Ishikawa (cell line): ENCODE results near the gene KAT6B.
A peak's percentile ranks its signal among the peaks of the same experiment; 100 is the strongest.

Source experiments
- CEBPB ChIP-seq: IDR thresholded peaks from 2 replicates; pipeline ENCODE4 v1.6.1; 2012
- CREB1 ChIP-seq: IDR thresholded peaks from 2 replicates; pipeline ENCODE4 v1.6.1; 2012; ENCODE audit warnings: low read depth
- EGR1 ChIP-seq: IDR thresholded peaks from 2 replicates; pipeline ENCODE4 v1.6.1; 2012
- EP300 ChIP-seq: IDR thresholded peaks from 2 replicates; pipeline ENCODE4 v1.6.1; 2012; ENCODE audit warnings: borderline replicate concordance
- FOXM1 ChIP-seq: IDR thresholded peaks from 2 replicates; pipeline ENCODE4 v1.6.1; 2012; ENCODE audit warnings: low read depth, borderline replicate concordance
- NFIC ChIP-seq: IDR thresholded peaks from 2 replicates; pipeline ENCODE4 v1.6.1; 2012
- RAD21 ChIP-seq: IDR thresholded peaks from 2 replicates; pipeline ENCODE4 v1.6.1; 2012; ENCODE audit warnings: low read depth
- TAF1 ChIP-seq: IDR thresholded peaks from 2 replicates; pipeline ENCODE4 v1.6.1; 2012; ENCODE audit warnings: low read depth, mild to moderate bottlenecking
- TCF12 ChIP-seq: IDR thresholded peaks from 2 replicates; pipeline ENCODE4 v1.6.1; 2012; ENCODE audit warnings: low read depth
- TEAD4 ChIP-seq: IDR thresholded peaks from 2 replicates; pipeline ENCODE4 v1.6.1; 2012
- YY1 ChIP-seq: IDR thresholded peaks from 2 replicates; pipeline ENCODE4 v1.6.1; 2012; ENCODE audit warnings: low read depth
- ZBTB7A ChIP-seq: IDR thresholded peaks from 2 replicates; pipeline ENCODE4 v1.6.1; 2012; ENCODE audit warnings: low read depth
- TF ChIP-seq, protein P1 (sequence below): IDR thresholded peaks from 2 replicates; pipeline ENCODE4 v1.6.1; 2012
- TF ChIP-seq, protein P2 (sequence below): IDR thresholded peaks from 2 replicates; pipeline ENCODE4 v1.6.1; 2012
- TF ChIP-seq, protein P3 (sequence below): IDR thresholded peaks from 2 replicates; pipeline ENCODE4 v1.6.1; 2012; ENCODE audit warnings: low read depth, mild to moderate bottlenecking

Gene KAT6B

DNA sequence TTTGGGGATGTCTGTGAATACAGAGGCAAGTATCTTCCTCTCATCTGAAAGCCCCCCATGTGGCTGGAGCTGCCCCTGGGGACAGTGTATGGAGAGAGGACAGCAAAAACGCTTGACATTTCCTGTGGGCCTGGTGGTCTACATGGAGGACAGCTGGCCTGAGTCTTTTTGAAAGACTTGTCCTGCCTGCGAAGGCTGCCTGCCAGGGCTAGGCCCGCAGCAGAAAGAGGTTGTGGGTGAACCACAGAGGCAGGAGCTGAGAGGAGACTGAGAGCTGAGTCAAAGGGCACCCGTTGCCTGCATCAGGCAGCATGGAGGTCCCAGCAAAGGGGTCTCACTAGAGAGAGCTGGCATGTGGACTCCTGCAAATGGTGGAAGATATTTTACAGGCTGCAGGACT, 66.4 kb downstream of the KAT6B start:
- TF ChIP-seq NFIC (no peak), CREB1 (no peak), FOXM1 (no peak), EGR1 (no peak), YY1 (no peak), TCF12 (no peak), RAD21 (no peak), ZBTB7A (no peak), TAF1 (no peak), TEAD4 (no peak), CEBPB (no peak), EP300 (no peak)
- TF ChIP-seq, protein P1, sequence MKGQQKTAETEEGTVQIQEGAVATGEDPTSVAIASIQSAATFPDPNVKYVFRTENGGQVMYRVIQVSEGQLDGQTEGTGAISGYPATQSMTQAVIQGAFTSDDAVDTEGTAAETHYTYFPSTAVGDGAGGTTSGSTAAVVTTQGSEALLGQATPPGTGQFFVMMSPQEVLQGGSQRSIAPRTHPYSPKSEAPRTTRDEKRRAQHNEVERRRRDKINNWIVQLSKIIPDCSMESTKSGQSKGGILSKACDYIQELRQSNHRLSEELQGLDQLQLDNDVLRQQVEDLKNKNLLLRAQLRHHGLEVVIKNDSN = no peak
- TF ChIP-seq, protein P2, sequence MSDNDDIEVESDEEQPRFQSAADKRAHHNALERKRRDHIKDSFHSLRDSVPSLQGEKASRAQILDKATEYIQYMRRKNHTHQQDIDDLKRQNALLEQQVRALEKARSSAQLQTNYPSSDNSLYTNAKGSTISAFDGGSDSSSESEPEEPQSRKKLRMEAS = no peak

DNA sequence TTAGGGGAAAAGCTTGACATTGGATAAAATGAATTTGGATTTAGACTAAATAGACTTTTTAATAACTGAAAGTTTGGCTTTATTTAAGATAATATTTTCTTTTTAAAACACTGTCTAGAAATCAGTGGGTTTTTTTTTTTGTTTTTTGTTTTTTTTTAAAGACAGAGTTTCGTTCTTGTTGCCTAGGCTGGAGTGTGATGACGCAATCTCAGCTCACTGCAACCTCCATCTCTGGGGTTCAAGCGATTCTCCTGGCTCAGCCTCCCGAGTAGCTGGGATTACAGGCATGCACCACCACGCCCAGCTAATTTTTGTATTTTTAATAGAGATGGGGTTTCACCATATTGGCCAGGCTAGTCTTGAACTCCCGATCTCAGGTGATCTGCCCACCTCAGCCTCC, 66.9 kb downstream of the KAT6B start:
- peak; percentile 58 for TF ChIP-seq CEBPB

DNA sequence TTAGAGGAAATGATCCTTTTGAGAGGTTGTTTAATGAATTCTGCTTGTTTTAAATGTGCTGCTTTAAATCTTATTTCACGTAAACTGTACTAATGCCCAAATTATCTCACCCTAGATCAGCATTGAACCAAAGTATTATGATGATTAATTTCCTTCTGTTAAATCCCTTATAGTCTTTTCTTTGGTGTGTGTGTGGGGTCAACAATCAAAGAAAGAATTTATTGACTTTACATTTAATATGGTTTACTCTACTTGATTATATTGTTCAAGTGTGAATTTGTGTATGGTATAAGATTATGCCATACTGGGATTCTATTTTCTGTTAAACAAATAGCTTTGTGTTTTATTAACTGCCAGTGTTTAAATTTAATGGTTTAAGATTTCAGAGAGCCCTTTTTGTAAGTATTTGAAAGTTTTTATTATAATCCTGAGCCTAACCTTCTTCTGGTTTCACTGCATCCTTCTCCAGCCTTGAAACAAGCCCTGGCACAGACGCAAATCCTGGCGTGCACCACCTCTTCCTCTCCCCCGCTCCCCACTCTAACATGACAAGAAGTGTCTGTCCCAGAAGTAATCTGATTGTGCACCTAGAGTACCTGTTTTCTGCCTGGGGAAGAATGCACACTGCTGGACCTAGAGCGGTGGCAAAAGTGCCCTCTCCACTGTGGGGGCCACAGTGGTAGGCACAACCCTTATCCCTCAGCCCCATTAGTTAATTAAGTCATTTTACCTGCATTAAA, 70.6 kb downstream of the KAT6B start:
- TF ChIP-seq EP300 (no peak), FOXM1 (no peak), TCF12 (no peak), NFIC (no peak), ZBTB7A (no peak), TEAD4 (no peak), CEBPB (no peak), TAF1 (no peak), CREB1 (no peak), EGR1 (no peak), RAD21 (no peak), YY1 (no peak)
- TF ChIP-seq, protein P3, sequence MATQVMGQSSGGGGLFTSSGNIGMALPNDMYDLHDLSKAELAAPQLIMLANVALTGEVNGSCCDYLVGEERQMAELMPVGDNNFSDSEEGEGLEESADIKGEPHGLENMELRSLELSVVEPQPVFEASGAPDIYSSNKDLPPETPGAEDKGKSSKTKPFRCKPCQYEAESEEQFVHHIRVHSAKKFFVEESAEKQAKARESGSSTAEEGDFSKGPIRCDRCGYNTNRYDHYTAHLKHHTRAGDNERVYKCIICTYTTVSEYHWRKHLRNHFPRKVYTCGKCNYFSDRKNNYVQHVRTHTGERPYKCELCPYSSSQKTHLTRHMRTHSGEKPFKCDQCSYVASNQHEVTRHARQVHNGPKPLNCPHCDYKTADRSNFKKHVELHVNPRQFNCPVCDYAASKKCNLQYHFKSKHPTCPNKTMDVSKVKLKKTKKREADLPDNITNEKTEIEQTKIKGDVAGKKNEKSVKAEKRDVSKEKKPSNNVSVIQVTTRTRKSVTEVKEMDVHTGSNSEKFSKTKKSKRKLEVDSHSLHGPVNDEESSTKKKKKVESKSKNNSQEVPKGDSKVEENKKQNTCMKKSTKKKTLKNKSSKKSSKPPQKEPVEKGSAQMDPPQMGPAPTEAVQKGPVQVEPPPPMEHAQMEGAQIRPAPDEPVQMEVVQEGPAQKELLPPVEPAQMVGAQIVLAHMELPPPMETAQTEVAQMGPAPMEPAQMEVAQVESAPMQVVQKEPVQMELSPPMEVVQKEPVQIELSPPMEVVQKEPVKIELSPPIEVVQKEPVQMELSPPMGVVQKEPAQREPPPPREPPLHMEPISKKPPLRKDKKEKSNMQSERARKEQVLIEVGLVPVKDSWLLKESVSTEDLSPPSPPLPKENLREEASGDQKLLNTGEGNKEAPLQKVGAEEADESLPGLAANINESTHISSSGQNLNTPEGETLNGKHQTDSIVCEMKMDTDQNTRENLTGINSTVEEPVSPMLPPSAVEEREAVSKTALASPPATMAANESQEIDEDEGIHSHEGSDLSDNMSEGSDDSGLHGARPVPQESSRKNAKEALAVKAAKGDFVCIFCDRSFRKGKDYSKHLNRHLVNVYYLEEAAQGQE = no peak
- TF ChIP-seq, protein P2 = no peak
- TF ChIP-seq, protein P1 = no peak

DNA sequence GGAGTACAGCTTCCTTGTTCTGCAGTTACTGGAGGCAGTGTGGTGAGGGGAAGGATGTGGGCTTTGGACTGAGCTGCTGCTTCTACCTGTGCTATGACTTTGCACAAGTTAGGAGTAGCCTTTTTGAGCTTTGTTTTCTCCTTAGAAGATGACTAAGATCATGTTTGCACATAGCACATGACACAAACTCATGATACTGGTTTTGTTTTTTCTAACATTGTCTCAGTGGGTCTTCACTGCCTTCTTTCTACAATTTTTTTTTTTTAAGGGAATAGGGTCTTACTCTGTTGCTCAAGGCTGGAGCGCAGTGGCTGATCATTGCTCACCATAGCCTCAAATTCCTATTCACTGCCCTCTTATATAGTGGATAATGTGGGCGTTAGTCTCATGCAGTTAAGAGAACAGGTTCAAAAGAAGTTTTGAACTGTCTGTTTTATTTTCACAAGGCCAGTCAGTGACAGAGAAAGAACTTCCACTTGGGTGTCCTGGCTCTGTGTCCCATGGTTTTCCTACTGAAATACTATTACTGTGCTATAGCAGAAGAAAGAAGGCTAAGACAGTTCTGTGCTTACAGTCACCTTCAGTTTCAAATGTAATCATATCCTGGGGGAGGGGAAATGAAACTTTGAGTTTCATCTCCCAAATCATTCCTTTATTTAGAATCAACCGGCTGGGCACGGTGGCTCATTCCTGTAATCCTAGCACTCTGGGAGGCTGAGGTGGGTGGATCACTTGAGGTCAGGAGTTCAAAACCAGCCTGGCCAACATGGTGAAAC, 72.0 kb downstream of the KAT6B start:
- TF ChIP-seq, protein P2 = no peak
- TF ChIP-seq, protein P1 = no peak
- TF ChIP-seq TEAD4 = no peak
- TF ChIP-seq TCF12 = no peak
- TF ChIP-seq NFIC = no peak
- no peak for TF ChIP-seq CEBPB
- TF ChIP-seq YY1 = no peak
- no peak for TF ChIP-seq TAF1
- no peak for TF ChIP-seq FOXM1
- TF ChIP-seq, protein P3 = no peak
- TF ChIP-seq ZBTB7A = no peak
- TF ChIP-seq EGR1 = no peak
- TF ChIP-seq CREB1 = no peak
- TF ChIP-seq RAD21 = no peak
- TF ChIP-seq EP300 = no peak

DNA sequence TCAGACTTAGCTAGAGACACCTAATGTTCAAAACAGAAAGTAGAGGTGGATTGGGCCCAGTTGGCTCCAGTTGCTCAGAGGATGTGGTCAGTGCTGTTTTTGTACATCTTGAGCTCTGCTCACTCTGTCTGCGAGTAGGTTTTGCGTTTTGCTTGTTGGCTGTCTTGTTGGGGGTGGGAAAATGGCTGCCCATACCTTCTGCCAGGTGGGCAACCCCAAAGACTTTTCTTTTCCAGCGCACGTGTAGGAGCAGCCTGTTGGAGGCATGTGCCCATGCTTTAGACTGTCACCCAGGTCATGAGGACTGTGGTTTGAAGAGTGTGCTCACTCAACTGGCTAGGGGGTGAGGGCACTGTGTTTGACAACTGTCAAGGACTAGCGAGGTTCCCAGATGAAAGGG, 73.9 kb downstream of the KAT6B start:
- TF ChIP-seq CEBPB = no peak
- no peak for TF ChIP-seq YY1
- TF ChIP-seq EGR1 = no peak
- no peak for TF ChIP-seq ZBTB7A
- no peak for TF ChIP-seq FOXM1
- TF ChIP-seq, protein P3 = no peak
- no peak for TF ChIP-seq RAD21
- TF ChIP-seq, protein P2 = no peak
- no peak for TF ChIP-seq EP300
- no peak for TF ChIP-seq NFIC
- no peak for TF ChIP-seq CREB1
- no peak for TF ChIP-seq TEAD4
- no peak for TF ChIP-seq TCF12
- TF ChIP-seq, protein P1 = no peak
- TF ChIP-seq TAF1 = no peak
